HG03469 (cell line): ENCODE data around the gene CD6.
A peak's percentile ranks its signal among the peaks of the same experiment; 100 is the strongest.
"Not testable (repeated sequence)": the region's sequence is repeated elsewhere in the genome, so short reads cannot be mapped to it uniquely, and the experiment has no call there.

Source experiments
- ATAC-seq: cut with Tn5 transposase; IDR thresholded peaks from one replicate; pipeline ENCODE4 v1.9.1; 2021; ENCODE audit warnings: mild to moderate bottlenecking, moderate library complexity, moderate number of reproducible peaks; ENCODE audit not compliant: unreplicated experiment

The CD6 gene

GRCh38 chr11:60951904-60952741 is 19.4 kb upstream of the CD6 start, which contains the start of gene SLC15A3:
Gene SLC15A3 (minus strand): TSS chr11:60952176. CDS start chr11:60951551, 625 bp downstream.
- ATAC-seq, result peak; percentile 47

- no peak for ATAC-seq
Observed at GRCh38 chr11:60952742-60953170, 18.7 kb upstream of the CD6 start.

GRCh38 chr11:60953781-60954180 is 17.7 kb upstream of the CD6 start:
- no peak for ATAC-seq

GRCh38 chr11:60954421-60954820 is 17.1 kb upstream of the CD6 start:
- no peak for ATAC-seq

GRCh38 chr11:60955571-60955970 is 15.9 kb upstream of the CD6 start:
- ATAC-seq, result no peak

GRCh38 chr11:60957188-60957587 is 14.3 kb upstream of the CD6 start:
- no peak for ATAC-seq

GRCh38 chr11:60959431-60959830 is 12.0 kb upstream of the CD6 start:
- no peak for ATAC-seq

- ATAC-seq, result no peak
Observed at GRCh38 chr11:60960405-60960804, 11.1 kb upstream of the CD6 start.

- no peak for ATAC-seq
Observed at GRCh38 chr11:60964801-60965200, 6.7 kb upstream of the CD6 start.

GRCh38 chr11:60966890-60967289 is 4.6 kb upstream of the CD6 start:
- ATAC-seq, result no peak

- no peak for ATAC-seq
Observed at GRCh38 chr11:60968223-60968622, 3.3 kb upstream of the CD6 start.

GRCh38 chr11:60970369-60970774 is 1.1 kb upstream of the CD6 start:
- no peak for ATAC-seq

GRCh38 chr11:60970890-60971289 is 590 bp upstream of the CD6 start:
- ATAC-seq, result no peak

- ATAC-seq, result no peak
Observed at GRCh38 chr11:60972182-60973030, 926 bp downstream of the CD6 start.

GRCh38 chr11:60973699-60974098 is 2.2 kb downstream of the CD6 start:
- no peak for ATAC-seq

- not testable (repeated sequence) for ATAC-seq
Observed at GRCh38 chr11:60974316-60974715, 2.8 kb downstream of the CD6 start.

GRCh38 chr11:60974726-60975125 is 3.2 kb downstream of the CD6 start:
- ATAC-seq, result no peak

- ATAC-seq, result no peak
Observed at GRCh38 chr11:60977224-60977623, 5.7 kb downstream of the CD6 start.

- ATAC-seq, result no peak
Observed at GRCh38 chr11:60977836-60978235, 6.4 kb downstream of the CD6 start.

- ATAC-seq, result no peak
Observed at GRCh38 chr11:60978546-60979380, 7.3 kb downstream of the CD6 start.

GRCh38 chr11:60981515-60981914 is 10.0 kb downstream of the CD6 start:
- no peak for ATAC-seq
